HFF-Myc (cell line): ENCODE measurements around the gene ZBTB21.

Source experiments
- DNase-seq: peaks from one replicate; pipeline ENCODE4 v3.0.0-alpha.2; 2011; ENCODE audit warnings: low read depth; ENCODE audit errors: extremely low read depth
- H3K4me3 ChIP-seq: replicated peaks from 2 replicates; pipeline ENCODE4 v1.5.1; 2011; ENCODE audit warnings: low read depth, mild to moderate bottlenecking, control low read depth, low read length
- TF ChIP-seq, protein P1 (sequence below): IDR thresholded peaks from 2 replicates; pipeline ENCODE4 v1.5.1; 2012; ENCODE audit warnings: mild to moderate bottlenecking, low read depth, low read length, control low read depth; ENCODE audit errors: missing control alignments

The ZBTB21 gene

DNA sequence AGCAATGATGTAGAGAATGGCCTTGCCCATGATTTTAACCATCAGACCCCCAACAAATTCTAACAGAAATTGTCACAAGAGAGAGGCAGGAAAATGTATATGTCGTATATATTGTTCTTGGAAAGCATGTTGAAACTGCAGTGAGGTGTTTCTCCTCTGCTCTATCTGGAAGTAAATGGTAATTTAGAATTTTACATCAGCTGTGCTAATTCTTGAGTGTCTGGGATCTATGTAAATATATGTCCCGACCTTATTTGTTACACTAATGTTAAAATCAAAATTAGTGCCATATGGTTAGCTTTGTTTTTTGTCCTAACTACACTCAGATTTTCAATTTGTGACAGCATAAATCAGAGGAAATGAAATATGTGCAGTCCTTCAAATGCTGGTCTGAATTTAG, 20.5 kb downstream of the ZBTB21 start:
- DNase-seq: no peak
- TF ChIP-seq, protein P1, sequence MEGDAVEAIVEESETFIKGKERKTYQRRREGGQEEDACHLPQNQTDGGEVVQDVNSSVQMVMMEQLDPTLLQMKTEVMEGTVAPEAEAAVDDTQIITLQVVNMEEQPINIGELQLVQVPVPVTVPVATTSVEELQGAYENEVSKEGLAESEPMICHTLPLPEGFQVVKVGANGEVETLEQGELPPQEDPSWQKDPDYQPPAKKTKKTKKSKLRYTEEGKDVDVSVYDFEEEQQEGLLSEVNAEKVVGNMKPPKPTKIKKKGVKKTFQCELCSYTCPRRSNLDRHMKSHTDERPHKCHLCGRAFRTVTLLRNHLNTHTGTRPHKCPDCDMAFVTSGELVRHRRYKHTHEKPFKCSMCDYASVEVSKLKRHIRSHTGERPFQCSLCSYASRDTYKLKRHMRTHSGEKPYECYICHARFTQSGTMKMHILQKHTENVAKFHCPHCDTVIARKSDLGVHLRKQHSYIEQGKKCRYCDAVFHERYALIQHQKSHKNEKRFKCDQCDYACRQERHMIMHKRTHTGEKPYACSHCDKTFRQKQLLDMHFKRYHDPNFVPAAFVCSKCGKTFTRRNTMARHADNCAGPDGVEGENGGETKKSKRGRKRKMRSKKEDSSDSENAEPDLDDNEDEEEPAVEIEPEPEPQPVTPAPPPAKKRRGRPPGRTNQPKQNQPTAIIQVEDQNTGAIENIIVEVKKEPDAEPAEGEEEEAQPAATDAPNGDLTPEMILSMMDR: no peak
- H3K4me3 ChIP-seq: no peak overlapping the region

DNA sequence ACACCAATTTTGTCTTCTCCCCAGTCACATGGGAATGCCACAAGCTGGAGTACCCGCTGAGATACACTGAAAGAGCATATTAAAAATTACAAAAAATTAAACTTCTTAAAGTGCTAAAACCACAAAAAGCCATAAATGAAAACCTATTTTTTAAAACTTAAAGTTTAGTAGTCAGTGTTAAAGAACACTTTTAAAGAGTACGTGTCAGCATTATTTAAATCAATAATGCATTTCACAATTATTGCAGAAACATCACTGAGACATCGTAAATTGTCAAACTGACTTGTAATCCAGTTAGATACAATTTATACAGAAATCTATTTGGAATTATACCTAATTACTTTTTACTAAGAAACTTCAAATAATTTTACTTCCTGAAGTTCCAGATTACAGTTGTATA, 22.9 kb downstream of the ZBTB21 start:
- TF ChIP-seq, protein P1: no peak
- no peak overlapping the region for H3K4me3 ChIP-seq
- no peak for DNase-seq

DNA sequence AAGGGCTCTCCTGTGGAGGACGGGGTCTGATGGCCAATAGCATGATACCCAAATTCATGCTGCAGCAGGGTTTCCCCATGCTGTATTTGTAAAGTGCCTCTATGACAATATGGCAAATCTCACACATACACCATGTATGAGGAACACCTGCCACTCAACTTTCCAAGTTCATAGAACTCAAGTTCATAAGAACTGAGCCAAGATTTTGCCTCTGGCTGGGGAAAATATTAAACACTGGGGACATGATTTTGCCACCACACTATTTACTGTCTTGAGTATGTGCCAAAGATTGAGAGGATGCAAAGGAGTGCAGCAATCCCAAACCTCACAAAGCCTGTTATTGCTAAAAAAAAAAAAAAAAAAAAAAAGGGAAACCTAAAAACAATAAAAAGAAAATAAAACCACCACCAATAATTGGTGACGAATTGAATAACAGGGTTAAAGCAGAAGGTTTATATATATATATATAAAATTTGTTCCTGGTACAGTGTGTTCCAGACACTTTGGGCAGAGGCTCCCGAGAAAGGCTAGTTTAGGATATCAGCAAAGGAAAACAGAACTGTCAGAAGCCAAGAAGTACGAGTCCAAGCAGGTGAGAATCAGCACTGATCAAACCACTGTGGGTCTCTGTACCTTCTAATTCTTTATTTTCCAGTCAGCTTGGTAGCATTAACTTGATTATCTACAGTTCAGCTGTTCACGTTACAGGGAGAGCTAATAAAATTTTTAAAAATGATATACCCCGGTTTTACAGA, 24.3 kb downstream of the ZBTB21 start:
- no peak for DNase-seq
- TF ChIP-seq, protein P1: no peak
- H3K4me3 ChIP-seq: no peak overlapping the region

DNA sequence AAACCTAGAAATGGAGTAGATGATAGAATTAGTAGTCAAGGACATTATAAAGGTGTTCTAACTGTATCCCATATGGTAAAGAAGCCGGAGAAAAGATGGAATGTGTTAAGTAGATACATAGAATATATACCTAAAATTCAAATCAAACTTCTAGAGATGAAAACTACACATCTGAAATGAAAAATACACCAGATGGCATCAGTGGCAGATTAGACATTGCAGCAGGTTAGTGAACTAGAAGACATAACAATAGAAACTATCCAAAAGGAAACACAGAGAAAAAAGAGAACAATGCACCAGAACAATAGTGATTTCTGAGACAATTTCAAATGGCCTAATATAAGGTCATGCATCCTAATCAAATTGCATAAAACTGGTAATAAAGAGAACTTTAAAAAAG, 26.9 kb downstream of the ZBTB21 start:
- TF ChIP-seq, protein P1: no peak
- no peak overlapping the region for H3K4me3 ChIP-seq
- no peak for DNase-seq

DNA sequence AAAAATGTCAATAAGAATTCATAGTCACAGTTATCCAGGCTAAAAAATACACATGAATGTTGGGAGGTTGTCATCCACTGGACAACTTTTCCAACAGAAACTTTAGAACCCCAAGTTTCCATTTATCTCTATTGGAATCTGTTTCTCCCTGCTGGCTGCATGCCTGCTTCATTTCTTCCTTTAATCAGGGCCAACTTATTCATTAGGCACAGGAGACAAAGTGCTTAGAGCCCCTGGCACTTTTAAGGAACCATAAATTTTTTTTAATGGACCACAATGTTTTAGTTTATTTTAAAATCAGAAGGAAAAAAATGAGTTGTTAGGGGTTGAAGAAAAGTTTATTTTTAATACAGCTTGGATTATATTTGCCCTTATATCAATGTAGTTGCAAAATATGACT, 29.6 kb downstream of the ZBTB21 start:
- no peak overlapping the region for H3K4me3 ChIP-seq
- no peak for DNase-seq
- TF ChIP-seq, protein P1: no peak

DNA sequence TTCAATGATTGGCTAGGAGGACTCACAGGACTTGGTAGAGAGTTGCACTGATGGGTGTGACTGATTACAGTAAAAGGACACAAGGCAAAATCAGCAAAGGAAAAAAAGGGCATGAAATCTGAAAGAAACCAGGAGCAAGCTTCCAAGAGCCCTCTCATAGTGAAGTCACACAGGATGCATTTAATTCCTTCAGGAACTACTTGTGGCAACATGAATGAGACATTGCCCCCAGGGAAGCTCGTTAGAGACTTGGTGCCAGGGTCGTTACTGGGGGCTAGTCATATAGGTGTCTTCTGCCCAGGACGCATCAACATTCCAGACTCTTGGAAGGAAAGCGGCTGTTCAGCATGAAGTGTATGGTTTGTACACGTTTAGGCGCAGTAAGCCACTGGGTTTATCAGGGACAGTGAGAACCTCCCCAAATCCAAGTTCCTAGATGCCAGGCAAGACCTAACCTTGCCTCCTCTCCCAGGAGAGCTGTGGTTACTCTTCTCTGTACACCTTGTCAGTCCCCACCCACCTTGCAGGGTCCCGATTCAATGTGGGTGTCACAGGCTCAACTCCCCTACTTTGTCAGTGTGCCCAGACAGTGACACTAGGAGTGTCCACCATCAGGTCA, 30.3 kb downstream of the ZBTB21 start:
- TF ChIP-seq, protein P1: no peak
- no peak overlapping the region for H3K4me3 ChIP-seq
- DNase-seq: no peak
